NCI-H510A (cell line): ENCODE data around the gene MEGF11.
"Not testable (repeated sequence)": the region's sequence is repeated elsewhere in the genome, so short reads cannot be mapped to it uniquely, and the experiment has no call there.

ENCODE experiments used
- DNase-seq: peaks from one replicate; lab custom pipeline; 2025; lab: John Stamatoyannopoulos, UW

Gene MEGF11

DNA sequence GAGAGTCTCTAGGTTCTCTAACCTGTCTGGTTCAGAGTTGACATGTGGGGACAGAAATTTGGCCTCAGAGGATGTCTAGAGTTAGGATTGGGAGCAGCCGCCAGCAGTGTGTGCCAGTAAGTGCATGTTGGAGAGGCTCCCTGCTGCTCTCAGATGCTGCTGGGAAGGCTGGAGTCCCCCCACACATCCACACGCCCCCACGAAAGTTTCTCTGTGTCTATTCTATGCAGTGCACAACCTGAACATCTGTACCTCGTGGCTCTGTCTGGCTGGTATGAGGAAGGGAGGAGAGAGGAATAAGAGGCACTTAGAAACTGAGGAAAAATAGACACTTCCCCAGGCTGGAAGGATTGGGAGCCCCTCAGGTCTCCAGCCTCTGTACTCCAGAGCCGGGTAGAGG is 252.5 kb downstream of the MEGF11 start:
- DNase-seq = no peak

DNA sequence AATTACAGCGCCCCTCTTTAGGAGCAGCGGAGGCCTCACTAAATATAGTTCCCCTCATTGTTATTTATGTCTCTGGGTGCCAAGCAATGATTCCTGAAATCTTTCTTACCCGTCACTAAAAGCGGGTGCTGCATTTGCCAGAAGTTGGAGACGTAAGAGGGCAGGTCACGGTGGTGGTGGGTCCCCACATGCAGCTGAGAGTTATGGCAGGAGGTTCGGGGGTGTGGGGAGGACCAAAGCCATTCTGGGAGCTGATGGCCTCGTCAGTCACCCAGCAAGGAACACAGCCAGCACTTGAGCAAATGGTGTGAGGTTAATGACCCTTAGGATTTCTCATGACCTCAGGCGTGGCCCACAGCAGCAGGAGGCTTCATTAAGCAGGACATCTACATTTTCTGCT is 255.1 kb downstream of the MEGF11 start:
- no peak for DNase-seq

GRCh38 chr15:65996901-65997300 is 256.6 kb downstream of the MEGF11 start:
- no peak for DNase-seq

- DNase-seq = no peak
These were observed 258.7 kb downstream of the MEGF11 start for GRCh38 chr15:65994832-65995231.

DNA sequence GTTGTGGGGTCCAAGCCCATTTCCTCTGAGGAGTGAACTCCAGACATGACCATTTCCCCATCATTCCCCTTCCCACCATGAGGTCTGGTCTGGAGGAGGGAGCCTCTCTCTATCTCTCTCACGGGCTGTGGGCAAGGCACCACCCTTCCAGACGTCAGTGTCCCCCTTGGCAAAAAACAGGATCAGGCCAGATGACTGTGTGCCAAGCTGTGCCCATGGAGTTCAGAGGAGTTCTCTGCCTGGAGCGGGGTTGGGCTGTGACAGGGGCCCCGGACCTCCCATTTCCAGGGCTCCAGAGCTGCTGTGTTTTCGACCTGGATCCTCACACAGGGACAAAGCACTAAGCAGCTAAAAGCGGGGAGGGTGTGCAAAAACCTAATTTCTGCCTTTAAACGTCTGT is 259.8 kb downstream of the MEGF11 start:
- no peak for DNase-seq

DNA sequence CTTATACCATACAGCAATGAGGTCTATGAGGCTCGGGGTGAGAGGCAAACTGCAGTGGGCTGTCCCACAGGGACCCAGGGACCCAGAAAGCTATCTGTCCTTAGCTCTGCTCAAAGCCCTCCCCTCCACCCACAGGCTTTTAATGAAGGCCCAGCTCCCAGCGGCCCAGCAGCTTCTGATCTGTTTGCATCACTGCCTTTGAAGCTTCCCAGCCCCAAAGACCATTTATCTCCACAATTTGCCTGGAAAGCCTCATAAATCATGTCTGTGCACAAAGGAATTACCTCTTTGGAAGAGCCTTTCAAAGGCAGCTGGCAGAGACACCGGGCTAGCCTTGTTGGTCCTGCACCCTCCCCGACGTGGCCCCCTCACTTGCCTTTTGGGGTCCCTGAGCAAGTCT is 260.3 kb downstream of the MEGF11 start:
- no peak for DNase-seq

GRCh38 chr15:65991721-65992483 is 261.6 kb downstream of the MEGF11 start:
- no peak for DNase-seq

DNA sequence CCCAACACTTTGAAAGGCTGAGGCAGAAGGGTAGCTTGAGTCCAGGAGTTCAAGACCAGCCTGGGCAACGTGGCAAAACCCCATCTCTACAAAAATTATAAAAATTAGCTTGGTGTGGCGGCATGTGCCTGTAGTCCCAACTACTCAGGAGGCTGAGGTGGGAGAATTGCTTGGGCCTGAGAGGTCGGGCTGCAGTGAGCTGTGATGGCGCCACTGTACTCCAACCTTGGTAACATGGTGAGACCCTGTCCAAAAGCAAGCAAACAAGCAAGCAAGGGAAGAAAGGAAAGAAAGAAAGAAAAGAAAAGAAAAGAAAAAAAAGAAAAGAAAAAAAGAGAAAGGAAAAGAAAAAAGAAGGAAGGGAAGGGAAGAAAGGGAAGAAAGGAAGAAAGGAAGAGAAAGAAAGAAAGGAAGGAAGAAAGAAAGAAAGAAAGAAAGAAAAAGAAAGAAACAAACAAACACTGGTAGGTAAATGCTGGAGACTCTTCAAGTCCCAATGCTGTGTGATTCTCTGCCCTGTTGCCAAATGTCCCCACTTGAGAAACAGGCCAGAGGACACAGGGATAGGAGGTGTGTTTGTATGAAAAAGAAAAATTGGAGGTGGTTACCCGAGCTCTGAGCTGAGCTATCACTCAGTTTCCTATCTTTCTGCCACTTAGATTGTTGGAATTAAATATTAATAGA is 263.1 kb downstream of the MEGF11 start:
- no peak for DNase-seq

DNA sequence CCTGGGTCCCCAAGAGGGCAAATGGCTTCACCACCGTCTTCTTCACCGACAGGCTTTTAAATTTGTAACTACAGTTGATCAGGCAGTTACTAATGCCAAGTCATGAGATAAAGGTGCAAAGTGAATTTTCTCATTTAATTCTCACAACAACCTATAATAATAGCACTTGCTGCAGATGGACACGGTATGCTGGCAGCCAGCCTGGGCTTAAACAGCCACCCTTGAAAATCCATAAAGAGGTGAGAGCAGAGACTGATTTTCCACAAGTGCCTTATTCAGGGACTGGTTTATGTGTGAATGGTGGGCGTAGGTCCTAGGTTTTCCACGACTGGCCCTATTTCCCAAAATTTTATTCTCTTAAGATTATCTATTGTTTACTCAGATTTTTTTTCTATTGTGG is 266.4 kb downstream of the MEGF11 start:
- DNase-seq = no peak

DNA sequence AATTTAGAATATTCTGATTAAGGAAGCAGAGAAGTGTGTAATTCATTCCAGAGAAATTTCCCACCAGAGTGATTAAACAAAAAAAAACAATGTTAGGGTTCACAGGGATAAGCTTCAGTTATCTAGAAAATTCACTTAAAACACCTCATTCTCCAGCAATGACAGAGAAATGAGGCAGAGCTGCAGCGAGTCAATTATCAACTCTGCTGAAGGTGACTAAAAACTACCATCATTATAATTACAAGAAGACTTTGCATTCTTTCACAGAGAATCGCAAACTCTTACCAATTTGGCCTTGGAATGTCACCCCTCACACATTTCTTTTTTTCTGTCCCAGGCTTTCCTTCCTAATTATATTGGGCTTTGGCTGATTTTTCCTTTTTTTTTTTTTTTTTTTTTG is 267.1 kb downstream of the MEGF11 start:
- no peak for DNase-seq

GRCh38 chr15:65985387-65985786 is 268.2 kb downstream of the MEGF11 start:
- no peak for DNase-seq

- DNase-seq = no peak
These were observed 270.8 kb downstream of the MEGF11 start for GRCh38 chr15:65982627-65983322.

DNA sequence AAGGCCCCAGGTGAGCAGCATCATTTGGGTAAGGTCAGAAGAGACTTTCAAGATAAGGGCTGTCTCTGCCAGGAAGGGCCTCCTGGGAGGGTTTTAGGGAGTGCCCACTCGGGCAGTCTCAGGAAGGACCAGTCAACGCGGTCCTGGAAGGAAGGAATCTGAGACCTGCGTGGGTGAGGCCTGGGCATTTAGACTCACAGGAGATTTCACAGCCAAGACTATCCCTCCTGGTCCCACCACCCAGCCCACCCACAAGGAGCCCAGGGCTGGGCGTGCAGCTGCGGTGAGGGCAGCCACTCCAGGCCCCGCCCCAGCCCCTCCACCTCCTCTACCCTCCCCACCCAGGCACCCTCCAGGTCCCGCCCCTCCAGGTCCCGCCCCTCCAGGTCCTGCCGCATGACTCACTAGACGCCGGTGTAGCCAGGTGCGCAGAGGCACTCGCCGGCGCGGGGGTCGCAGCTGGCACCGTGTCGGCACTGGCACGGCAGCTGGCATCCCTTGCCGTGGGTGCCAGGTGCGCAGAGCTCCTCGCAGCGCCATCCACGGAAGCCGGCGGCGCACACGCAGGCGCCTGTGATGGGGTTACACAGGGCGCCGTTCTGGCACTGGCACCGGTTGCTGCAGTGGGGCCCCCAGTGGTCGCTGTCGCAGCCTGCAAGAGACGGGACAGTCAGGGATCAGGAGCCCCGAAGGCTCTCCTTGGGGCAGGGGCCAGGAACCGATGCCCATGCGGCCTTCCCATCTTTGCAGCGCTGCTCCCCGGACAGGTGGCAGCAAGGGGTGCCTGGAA is 271.5 kb downstream of the MEGF11 start:
- DNase-seq = no peak

- no peak for DNase-seq
These were observed 272.6 kb downstream of the MEGF11 start for GRCh38 chr15:65980824-65981456.

DNA sequence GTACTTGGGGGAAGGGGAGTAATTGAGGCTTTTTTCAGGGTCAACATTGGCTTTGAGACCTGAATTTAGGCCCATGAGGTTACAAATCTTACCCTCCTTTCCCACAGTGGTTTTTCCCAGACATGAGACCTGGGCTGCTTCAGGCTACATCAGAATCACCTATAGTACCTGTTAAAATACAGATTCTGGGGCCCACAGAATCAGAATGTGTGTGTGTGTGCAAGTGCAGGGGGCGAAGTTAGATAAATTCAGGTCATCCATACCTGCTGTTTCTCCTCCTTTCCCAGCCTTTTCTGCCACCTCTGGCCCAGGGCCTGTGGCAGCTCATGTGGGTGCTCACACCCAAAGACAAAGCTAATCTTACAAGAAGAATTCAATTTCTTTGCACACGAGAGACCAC is 273.7 kb downstream of the MEGF11 start:
- DNase-seq = no peak

GRCh38 chr15:65979316-65979715 is 274.2 kb downstream of the MEGF11 start:
- DNase-seq = no peak

GRCh38 chr15:65978110-65978509 is 275.4 kb downstream of the MEGF11 start:
- no peak for DNase-seq

DNA sequence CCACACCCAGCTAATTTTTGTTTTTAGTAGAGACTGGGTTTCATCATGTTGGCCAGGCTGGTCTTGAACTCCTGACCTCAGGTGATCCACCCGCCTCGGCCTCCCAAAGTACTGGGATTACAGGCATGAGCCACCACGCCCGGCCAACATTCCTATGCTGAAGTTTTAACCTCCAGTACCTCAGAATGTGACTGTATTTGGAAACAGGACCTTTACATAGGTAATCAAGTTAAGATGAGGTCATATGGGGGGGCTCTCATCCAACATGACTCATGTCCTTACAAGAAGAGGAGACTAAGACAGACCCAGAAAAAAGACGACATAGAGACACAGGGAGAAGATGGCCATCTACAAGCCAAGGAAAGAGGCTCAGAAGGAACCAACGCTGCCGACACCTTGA is 277.4 kb downstream of the MEGF11 start:
- not testable (repeated sequence) for DNase-seq

DNA sequence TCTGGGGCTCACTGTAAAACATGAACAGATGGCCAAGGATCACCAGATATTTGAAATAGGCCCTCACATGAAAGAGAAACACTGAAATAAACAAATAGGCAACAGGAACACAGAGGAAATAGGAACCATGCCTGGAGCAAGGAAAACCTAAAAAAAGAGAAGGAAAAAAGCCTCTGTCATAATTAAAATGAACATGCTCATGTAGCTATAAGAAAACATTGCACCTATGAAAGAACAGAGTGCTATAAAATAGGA is 281.9 kb downstream of the MEGF11 start:
- no peak for DNase-seq

DNA sequence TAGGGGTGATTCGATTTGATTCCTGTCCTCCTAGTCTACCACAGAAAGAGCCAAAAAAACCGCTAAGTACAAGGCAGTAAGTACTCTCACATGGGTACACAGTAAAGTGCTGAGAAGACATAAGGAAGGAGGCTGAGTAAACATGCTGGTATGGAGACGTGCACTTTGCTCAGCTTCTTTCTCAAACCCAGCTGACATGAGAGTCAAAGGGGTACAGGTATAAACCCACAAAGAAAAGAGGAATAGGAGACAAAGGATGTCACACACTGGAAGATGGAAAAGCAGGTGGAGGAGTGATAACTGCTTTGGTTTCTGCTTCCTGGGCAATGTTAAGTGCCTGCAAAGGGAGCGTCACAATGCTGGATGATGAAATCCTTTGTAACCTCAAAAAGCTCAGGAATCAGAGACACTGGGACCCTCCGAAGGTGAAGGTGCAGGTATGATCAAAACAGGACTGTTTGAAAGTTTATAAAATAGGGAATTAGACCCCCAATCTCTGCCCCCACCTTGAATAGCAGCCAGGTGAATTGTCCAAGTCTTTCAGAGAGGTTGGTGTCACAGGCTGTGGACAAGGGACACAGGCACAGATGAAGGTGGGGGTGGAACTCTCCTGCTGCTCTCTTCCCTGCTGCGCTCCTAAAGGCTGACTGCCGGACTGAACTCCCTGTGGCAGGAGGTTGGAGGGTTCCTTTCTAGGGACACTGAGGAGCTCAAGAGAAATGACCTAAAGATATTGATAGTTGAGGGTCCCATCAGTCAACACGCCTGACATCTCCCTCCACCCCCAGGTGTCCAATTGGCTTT is 282.4 kb downstream of the MEGF11 start:
- DNase-seq = no peak
